BLaER1 (cell line): ENCODE measurements around the gene PDE10A.
"Not testable (repeated sequence)": the region's sequence is repeated elsewhere in the genome, so short reads cannot be mapped to it uniquely, and the experiment has no call there.

Source experiments
- H3K27ac ChIP-seq: shearing (Covaris generic); formaldehyde crosslinking; 2 replicates; pipeline ENCODE4 v1.8.1; 2022
- H3K27me3 ChIP-seq: shearing (Covaris generic); formaldehyde crosslinking; 2 replicates; pipeline ENCODE4 v1.8.1; 2022
- H3K36me3 ChIP-seq: shearing (Covaris generic); formaldehyde crosslinking; 2 replicates; pipeline ENCODE4 v1.8.1; 2022
- H3K4me1 ChIP-seq: shearing (Covaris generic); formaldehyde crosslinking; 2 replicates; pipeline ENCODE4 v1.8.1; 2022
- H3K4me2 ChIP-seq: shearing (Covaris generic); formaldehyde crosslinking; 2 replicates; pipeline ENCODE4 v1.8.1; 2022
- H3K4me3 ChIP-seq: shearing (Covaris generic); formaldehyde crosslinking; 2 replicates; pipeline ENCODE4 v1.8.1; 2022
- H3K9ac ChIP-seq: shearing (Covaris generic); formaldehyde crosslinking; 2 replicates; pipeline ENCODE4 v1.8.1; 2022
- H3K9me3 ChIP-seq: shearing (Covaris generic); formaldehyde crosslinking; 2 replicates; pipeline ENCODE4 v1.8.1; 2022
- H4K20me1 ChIP-seq: shearing (Covaris generic); formaldehyde crosslinking; 2 replicates; pipeline ENCODE4 v1.8.1; 2022
- Cebpa-rat ChIP-seq: shearing (Covaris generic); IDR thresholded peaks from 2 replicates; pipeline ENCODE4 v1.8.1; 2022

The PDE10A gene

DNA sequence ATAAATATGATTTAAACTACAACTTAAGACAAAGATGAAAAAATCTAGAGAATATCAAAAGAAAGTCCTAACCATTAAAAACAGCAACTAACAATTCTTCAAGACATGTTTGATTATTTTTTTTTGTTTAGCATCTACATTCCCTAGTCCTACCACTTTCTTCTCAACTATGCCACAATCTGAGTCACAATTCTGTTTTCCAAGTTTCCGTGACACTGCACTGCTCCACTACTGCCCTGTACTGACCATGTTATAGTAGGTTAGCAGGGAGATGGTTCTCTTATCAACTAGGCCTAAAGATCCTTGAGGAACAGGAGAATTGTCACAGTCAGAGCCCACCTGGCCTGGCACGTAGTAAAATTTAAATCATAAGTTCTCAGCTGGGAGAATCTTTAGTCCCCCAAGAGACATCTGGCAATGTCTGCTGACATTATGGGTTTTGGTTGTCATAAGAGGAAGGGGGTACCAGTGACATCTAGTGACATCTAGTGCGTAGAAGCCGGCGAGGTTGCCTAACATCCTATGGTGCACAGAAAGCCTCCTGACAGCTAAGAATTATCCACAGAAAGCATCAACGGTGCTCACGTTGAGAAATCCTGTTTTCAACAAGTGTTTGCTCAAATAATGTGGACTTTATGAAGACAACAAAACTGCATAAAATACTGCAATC is 100.5 kb downstream of the PDE10A start:
- H3K27ac ChIP-seq: no peak overlapping the region
- peaks cover 13% of the 10 kb centered on the region for H3K9me3 ChIP-seq
- no peak for TF ChIP-seq Cebpa-rat
- H3K27me3 ChIP-seq: no peaks in the 10 kb centered on the region
- H4K20me1 ChIP-seq: no peaks in the 10 kb centered on the region
- H3K4me1 ChIP-seq: no peaks in the 10 kb centered on the region
- no peak overlapping the region for H3K4me2 ChIP-seq
- no peaks in the 10 kb centered on the region for H3K36me3 ChIP-seq
- no peak overlapping the region for H3K4me3 ChIP-seq
- H3K9ac ChIP-seq: no peak overlapping the region

DNA sequence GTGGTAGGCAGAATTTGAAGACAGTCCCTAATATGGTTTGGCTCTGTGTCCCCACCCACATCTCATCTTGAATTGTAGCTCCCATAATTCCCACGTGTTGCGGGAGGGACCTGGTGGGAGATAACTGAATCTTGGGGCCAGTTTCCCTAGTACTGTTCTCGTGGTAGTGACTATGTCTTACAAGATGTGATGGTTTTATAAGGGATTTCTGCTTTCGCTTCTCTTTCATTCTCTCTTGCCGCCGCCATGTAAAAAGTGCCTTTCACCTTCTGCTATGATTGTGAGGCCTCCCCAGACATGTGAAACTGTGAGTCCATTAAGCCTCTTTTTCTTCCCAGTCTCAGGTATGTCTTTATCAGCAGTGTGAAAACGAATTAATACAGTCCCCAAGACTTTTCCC is 103.4 kb downstream of the PDE10A start:
- Histone ChIP-seq H3K4me1 (no peaks in the 10 kb centered on the region), H3K27ac (no peak overlapping the region), H3K9me3 (peaks cover 13% of the 10 kb centered on the region), H4K20me1 (no peaks in the 10 kb centered on the region), H3K4me3 (no peak overlapping the region), H3K4me2 (no peak overlapping the region), H3K9ac (no peak overlapping the region), H3K36me3 (no peaks in the 10 kb centered on the region), H3K27me3 (no peaks in the 10 kb centered on the region)
- no peak for TF ChIP-seq Cebpa-rat

DNA sequence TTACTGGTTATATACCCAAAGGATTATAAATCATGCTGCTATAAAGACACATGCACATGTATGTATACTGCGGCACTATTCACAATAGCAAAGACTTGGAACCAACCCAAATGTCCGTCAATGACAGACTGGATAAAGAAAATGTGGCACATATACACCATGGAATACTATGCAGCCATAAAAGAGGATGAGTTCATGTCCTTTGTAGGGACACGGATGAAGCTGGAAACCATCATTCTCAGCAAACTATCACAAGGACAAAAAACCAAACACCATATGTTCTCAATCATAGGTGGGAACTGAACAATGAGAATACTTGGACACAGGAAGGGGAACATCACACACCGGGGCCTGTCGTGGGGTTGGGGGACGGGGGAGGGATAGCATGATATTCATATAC is 104.9 kb downstream of the PDE10A start:
- peaks cover 13% of the 10 kb centered on the region for H3K9me3 ChIP-seq
- H3K27ac ChIP-seq, H3K4me3 ChIP-seq, H3K4me1 ChIP-seq, H4K20me1 ChIP-seq, H3K36me3 ChIP-seq, H3K27me3 ChIP-seq, H3K4me2 ChIP-seq, H3K9ac ChIP-seq: not testable (repeated sequence)

DNA sequence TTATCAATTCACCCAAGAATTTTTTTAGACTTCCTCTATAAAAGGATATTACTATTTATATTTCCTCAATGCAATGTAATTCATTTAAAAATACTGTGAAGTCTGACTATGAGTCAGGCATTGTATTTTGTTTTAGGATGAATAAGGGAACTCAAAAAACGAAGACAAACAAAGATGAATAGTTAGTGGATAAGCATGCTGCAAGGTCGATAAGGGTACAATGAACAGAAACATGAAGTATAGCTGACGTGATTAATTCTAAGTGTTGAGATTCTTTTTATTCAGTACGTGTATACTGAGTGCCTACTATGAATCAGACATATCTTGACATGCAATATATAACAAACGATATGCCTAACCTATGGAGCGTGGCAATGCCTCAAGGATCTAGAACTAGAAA is 105.4 kb downstream of the PDE10A start:
- H3K27ac ChIP-seq: no peak overlapping the region
- H4K20me1 ChIP-seq: no peaks in the 10 kb centered on the region
- no peak overlapping the region for H3K4me3 ChIP-seq
- H3K9ac ChIP-seq: no peak overlapping the region
- peaks cover 13% of the 10 kb centered on the region for H3K9me3 ChIP-seq
- no peak for TF ChIP-seq Cebpa-rat
- H3K27me3 ChIP-seq: no peaks in the 10 kb centered on the region
- no peaks in the 10 kb centered on the region for H3K36me3 ChIP-seq
- no peak overlapping the region for H3K4me2 ChIP-seq
- no peaks in the 10 kb centered on the region for H3K4me1 ChIP-seq

DNA sequence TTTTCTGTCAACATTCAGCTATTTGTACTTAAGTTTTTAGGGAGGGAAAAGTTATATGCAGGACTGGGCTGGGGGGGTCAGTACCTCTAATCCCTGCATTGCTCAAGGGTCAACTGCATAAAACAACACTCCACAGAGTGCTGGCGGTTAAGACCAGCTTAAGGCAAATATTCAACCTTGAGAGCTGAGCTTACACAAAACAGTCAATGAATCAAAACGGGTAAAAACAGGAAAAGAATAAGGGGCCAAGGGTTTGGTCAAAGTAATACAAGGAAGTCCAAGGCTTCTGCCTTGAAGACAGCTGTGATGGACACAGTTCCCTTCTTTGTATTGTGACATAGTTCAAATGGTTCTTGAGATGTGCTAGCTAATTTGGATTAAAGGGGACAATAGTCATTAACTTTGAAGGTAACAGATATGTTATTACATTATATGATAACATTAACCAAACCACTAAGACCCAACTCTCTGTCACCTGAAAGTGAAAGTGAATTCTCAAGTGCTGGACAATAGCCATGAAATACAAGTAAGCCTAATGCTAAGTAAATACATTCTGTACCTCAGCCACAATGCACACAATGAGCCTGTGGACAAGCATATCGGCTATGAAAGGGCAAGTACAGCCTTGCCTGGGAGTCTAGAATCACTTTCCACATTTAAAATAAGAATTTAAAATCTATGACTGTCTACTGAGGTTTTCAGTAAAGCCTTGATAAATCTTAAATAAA is 106.8 kb downstream of the PDE10A start:
- Histone ChIP-seq H3K9me3 (peaks cover 13% of the 10 kb centered on the region), H3K27me3 (no peaks in the 10 kb centered on the region), H3K36me3 (no peaks in the 10 kb centered on the region), H3K9ac (no peak overlapping the region), H3K4me2 (no peak overlapping the region), H3K4me3 (no peak overlapping the region), H4K20me1 (no peaks in the 10 kb centered on the region), H3K27ac (no peak overlapping the region), H3K4me1 (no peaks in the 10 kb centered on the region)
- no peak for TF ChIP-seq Cebpa-rat

DNA sequence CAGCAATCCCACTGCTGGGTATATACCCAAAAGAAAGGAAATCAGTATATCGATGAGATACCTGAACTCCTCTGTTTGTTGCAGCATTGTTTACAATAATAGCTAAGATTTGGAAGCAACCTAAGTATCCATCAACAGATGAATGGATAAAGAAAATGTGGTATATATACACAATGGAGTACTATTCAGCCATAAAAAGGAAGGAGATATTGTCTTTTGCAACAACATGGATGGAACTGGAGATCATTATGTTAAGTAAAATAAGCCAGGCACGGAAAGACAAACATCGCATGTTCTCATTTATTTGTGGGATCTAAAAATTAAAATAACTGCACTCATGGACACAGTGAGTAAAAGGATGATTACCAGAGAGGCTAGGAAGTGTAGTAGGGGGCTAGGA is 108.4 kb downstream of the PDE10A start:
- not testable (repeated sequence) for H3K9me3 ChIP-seq, H3K27me3 ChIP-seq, H3K4me2 ChIP-seq, H3K4me1 ChIP-seq, H3K4me3 ChIP-seq, H3K36me3 ChIP-seq, H3K27ac ChIP-seq, H3K9ac ChIP-seq, H4K20me1 ChIP-seq

DNA sequence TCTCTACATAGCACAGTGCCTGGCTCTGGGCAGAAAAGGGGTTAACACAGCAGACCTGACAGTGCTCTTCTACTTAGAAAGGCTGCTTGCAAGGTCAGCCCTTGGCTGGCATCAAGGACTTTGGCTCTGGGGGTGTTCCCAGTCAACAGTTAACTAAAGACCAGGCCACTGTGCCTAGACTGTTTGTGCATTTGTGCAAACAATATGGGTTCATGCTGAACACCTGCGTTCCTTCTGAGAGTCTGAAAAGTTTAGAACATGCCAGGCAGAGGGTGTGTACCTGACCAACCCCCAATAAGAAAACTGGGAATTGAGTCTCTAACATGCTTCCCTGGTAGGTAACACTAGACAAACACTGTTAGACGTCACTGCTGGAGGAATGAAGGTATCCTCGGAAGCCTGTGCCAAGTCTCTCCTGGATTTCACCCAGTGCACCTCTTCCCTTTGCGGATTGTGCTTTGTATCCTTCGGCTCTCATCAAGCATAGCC is 110.7 kb downstream of the PDE10A start:
- Histone ChIP-seq H3K4me2 (no peak overlapping the region), H3K9ac (no peak overlapping the region), H3K27ac (no peak overlapping the region)

DNA sequence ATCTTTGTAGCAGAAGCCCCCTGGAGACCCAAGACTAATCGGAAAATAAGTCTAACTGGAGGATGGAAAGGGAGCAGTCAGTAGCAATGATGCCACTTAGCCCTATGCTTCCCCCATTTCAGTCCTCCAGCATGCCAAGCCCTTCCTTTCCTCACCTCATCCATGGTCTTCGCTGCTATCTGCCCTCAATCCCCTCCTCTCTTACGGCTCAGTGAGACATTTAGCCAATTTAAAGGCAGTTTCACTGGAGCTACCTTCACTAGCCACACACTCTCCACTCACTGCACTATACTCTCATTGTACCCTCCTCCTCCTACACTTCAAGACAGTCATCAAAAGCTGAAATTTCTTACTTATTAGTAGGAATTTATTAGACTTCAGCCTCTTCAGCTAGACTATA is 111.2 kb downstream of the PDE10A start:
- Histone ChIP-seq H4K20me1 (no peaks in the 10 kb centered on the region), H3K4me3 (no peak overlapping the region), H3K27me3 (no peaks in the 10 kb centered on the region), H3K9ac (no peak overlapping the region), H3K9me3 (no peaks in the 10 kb centered on the region), H3K4me2 (no peak overlapping the region), H3K27ac (no peak overlapping the region), H3K36me3 (no peaks in the 10 kb centered on the region), H3K4me1 (no peaks in the 10 kb centered on the region)
- TF ChIP-seq Cebpa-rat: no peak

More for the DNA sequence above, 110.7 kb downstream of the PDE10A start:
- Histone ChIP-seq H4K20me1 (no peaks in the 10 kb centered on the region), H3K27me3 (no peaks in the 10 kb centered on the region), H3K4me3 (no peak overlapping the region), H3K4me1 (no peaks in the 10 kb centered on the region), H3K36me3 (no peaks in the 10 kb centered on the region), H3K9me3 (no peaks in the 10 kb centered on the region)
- no peak for TF ChIP-seq Cebpa-rat

DNA sequence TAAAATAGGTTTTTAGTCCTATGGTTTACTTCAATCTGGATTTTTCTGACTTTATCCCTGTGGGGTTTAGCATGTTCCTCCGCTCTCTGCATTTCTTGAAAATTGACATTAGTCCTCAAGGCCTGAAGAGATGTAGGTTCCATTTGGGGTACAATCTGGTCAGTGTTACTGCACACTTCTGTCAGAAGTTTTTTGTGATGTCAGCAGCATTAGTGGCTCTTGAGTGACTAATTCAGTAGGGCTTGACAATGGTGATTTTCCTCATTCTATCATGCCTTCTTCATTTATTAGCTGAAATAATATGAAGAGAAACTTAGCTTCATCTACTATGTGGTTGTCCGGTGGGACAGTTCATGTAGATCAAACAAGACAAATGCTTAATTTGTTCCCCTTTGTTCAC is 114.6 kb downstream of the PDE10A start:
- Histone ChIP-seq H4K20me1 (no peaks in the 10 kb centered on the region), H3K4me3 (no peak overlapping the region), H3K27ac (no peak overlapping the region), H3K36me3 (no peaks in the 10 kb centered on the region), H3K27me3 (no peaks in the 10 kb centered on the region), H3K9me3 (no peaks in the 10 kb centered on the region), H3K9ac (no peak overlapping the region), H3K4me2 (no peak overlapping the region), H3K4me1 (no peaks in the 10 kb centered on the region)
- TF ChIP-seq Cebpa-rat: no peak

DNA sequence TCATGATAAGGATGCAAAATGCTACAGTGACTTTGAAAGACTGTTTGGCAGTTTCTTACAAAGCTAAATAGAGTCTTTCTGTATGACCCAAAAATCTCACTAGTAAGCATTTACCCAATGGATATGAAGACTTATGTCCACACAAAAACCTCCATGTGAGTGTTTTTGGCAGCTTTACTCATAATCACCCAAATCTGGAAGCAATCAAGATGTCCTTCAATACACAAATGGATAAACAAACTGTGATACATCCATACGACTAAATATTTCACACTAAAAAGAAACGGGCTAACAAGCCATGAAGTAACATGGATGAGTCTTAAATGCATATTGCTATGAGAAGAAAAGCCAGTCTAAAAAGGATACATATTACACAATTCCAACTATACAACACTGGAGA is 117.2 kb downstream of the PDE10A start:
- no peaks in the 10 kb centered on the region for H3K36me3 ChIP-seq
- no peak overlapping the region for H3K4me3 ChIP-seq
- H3K27ac ChIP-seq: no peak overlapping the region
- TF ChIP-seq Cebpa-rat: no peak
- no peak overlapping the region for H3K9ac ChIP-seq
- H4K20me1 ChIP-seq: no peaks in the 10 kb centered on the region
- H3K9me3 ChIP-seq: no peaks in the 10 kb centered on the region
- H3K4me1 ChIP-seq: no peaks in the 10 kb centered on the region
- no peak overlapping the region for H3K4me2 ChIP-seq
- no peaks in the 10 kb centered on the region for H3K27me3 ChIP-seq
